Activated CD4-positive, alpha-beta T cell treated with anti-CD3 and anti-CD28 coated beads, Interleukin-2, amount 50 U/mL, for 48 hours (primary cell): Measurements from ENCODE around the gene TMEM203.

Source experiments
- DNase-seq, 2 experiments: peaks; one replicate each; pipeline ENCODE4 v3.0.0-alpha.2; 2020

Gene TMEM203

DNA sequence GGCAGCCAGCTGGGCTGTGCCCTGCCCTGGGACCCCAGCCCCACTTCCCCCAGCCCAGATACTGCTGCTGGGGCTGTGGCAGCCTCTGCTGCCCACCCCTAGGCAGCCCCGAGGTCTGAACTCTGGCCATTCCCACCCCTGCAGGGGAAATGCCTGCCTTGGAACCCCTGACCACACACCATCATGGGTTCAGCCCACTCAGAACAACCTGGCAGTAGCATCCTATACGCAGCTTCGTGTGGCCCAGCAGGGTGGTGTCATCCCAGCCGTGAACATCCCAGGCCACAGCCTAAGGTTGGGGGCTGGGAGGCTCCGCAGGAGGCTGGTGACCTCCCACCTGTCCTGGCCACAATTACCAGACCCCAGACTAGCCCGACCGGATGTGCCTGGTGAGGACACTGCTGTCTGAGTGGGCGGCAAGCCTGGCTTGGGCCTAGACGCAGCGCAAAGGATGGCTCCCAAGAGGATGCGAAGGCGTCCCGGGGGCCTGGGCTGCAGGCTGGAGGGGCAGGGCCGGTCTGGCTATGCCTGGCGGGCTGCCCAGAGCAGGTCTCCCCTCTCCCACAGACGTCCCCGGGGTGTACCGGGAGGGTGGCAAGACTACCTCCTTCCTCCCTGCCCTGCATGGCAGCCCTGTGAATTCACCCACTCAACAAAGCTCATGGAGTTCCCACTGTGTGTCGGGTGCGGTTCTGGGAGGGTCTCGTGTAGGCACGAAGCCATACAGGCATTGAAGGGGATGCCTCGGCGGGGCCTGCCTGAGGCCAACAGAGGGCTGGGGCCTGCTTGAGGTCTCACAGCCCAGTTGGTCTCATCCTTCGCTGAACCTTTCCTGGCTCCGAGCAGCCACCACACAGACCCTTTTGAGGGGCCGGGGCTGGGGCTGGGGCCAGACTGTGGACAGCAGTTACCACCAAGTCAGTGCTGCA is 23.8 kb upstream of the TMEM203 start:
- DNase-seq: no peak

DNA sequence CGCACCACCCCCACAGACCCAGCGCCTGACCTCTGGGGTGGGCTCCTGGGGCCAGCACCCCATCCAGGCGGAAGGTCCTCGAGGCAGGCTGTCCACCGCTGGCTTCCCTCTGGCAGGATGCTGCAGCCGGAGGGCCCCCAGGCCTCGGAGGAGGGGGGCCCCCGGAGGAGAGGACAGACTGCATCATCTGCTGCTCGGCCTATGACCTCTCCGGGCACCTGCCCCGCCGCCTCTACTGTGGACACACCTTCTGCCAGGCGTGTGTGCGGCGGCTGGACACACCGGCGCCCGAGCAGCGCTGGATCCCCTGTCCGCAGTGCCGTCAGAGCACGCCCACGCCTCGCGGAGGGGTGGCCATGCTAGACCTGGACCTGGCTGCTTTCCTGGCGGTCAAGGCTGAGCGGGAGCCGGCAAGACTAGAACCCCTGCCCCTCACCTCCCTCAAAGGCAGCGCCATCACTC is 23.1 kb upstream of the TMEM203 start:
- DNase-seq: no peak

DNA sequence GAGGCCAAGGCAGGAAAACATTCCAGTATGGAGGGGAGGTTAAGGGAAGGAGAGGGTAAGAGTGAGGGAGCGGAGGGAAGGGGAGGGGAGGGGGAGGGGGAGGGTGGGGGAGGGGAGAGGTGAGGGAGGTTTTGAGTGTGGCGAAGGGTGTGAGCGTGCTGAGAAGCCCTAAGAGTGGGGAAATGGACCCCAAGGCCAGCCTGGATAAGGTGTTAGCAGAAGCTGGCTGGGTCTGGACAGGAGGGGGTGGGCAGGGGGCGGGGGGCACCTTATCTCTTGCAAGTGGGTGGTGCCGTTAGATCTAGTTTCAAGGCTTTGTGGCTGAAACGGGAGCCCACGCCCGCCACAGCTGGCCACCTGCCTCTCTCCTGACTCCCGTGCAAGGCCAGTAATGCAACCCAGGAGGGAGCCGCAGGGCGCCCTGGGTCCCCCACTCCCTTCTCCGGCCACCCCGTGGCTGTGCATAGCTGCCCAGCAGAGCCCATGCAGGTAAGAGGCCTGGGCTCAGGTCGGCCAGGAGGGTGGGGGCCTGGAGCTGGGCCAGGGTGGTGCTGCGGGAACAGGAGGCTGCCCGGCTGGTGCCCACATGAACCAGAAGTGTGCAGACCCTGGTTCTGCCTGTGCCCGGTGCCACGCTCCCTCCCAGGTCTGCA is 22.5 kb upstream of the TMEM203 start:
- no peak for DNase-seq

DNA sequence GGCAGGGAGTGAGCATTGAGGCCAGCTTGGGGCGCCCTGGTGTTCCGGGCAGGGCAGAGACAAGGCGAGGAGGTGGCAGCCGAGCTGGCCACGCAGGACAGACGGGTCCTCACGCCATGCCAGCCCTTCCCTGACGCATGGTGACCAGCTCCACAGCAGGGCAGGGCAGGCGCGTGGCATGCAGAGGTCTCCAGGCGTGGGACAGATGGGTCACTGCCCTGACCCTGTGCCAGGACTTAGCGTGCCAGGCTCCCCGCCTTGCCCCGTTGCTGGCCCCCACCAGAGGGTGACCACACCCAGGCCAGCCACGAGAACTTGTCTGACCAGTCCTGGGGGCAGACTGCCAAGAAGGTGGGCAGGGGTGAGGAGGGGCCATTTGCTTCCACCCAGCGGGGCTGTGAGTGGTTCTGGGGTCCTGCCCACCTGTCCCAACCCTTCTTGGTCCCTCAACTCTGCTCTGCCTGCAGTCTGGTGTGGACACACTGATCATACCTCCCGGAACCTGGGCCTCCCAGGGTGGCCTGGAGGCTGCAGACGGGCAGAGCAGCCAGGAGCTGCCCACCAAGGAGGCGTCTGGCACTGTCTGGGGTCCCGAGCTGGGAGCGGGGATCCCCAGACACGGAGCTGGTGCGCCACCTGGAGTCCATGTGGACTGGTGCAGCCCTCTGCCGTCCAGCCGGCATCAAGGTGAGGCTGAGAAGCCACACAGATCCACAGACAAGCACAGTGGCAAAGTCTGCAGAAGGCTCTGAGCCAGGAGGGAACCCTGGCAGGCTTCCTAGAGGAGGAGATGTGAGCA is 21.8 kb upstream of the TMEM203 start, which contains the start of gene RNF224:
TSS of gene RNF224 (plus strand) at position 449 of the 799 bp plus-strand sequence. CDS start 834 bp downstream, outside the sequence.
- peak; percentile 83 to 87 for DNase-seq

DNA sequence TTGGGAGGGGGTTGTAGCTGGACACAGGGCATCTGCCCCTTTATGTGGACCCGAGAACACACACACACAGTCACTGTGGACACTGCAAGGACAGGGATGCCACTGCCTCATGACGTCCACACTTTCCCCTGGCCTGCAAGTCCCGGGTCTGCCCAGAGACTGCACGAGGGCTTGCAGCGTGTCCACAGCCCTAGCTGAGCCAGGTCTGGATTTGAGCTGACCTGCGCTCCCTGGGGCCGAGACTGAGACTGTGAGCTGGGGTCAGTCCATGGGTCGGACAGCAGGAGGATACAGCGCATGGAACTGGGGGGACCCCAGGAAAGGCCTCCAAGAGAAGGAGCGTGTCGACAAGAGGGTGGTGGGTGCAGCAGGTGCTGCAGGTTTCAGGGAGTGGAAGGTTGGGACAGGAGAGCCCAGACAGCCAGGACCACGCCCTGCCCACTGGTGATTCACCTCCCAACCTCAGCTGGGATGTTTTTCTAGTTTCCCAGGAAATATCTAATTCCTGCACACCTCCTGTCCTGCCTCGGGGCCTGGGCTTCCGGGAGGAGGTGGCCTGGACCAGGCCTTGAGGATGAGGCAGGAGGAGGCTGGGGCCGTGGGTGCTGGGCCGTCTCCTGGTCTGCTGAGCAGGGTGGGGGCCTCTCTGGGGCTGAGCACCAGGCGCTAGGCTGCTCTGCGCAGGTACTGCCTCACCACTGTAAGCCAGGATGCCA is 21.0 kb upstream of the TMEM203 start:
- no peak for DNase-seq

DNA sequence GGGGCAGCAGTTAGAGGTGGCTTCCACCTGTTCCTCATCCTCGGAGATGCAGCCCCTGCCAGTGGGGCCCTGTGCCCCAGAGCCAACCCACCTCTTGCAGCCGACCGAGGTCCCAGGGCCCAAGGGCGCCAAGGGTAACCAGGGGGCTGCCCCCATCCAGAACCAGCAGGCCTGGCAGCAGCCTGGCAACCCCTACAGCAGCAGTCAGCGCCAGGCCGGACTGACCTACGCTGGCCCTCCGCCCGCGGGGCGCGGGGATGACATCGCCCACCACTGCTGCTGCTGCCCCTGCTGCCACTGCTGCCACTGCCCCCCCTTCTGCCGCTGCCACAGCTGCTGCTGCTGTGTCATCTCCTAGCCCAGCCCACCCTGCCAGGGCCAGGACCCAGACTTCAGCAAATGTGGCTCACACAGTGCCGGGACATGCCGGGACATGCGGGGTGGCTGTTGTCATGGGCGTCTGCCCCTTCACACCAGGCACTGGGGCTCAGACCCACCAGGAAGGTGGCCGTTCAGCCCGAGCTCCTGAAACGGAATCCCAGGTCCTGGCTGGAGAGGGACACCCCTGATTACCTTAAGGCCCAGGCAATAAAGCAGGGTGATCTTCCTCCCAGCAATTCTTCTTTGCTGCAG is 20.4 kb upstream of the TMEM203 start:
- no peak for DNase-seq

DNA sequence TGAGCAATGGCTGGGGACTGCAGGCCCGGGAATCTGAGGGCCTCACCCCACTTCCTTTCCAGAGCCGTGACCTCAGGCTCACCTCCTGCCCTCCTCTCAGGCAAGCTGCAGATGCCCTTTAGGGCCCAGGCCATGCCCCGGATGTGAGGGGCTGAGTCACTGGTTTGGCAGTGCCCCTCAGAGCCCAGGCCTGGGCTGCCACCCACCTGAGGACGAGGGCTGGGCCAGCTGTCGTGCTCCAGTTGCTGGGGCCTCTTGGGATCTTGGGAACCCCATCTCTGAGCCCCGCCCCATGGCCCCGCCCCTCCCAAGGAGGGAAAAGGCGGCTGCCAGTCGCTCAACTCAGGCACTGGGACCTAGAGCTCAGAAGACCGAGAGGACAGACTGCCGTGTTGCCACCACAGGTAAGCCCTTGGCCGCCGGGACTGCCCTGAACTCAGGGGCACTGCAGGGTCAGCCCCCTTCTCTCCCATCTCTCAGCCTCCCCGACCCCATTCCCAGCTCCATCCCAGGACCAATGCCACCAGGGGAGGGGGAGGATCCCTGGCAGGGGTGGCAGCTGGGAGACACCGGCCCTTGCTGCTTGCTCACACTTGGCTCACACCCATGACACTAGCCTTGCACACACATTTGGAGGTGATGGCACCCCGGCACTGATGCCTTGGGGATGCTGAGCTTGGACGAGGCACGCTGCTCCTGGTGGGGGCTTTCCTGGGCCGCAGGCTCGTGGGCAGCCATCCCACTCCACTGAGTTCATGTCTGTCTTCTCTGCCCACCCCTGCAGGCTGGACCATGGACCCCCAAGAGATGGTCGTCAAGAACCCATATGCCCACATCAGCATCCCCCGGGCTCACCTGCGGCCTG is 19.6 kb upstream of the TMEM203 start, which contains the start of gene CYSRT1:
TSS of gene CYSRT1 (plus strand) at position 345 of the 865 bp plus-strand sequence. CDS start at position 793, 448 bp downstream.
- DNase-seq: peak in 1 of 2 experiments; percentile 31

DNA sequence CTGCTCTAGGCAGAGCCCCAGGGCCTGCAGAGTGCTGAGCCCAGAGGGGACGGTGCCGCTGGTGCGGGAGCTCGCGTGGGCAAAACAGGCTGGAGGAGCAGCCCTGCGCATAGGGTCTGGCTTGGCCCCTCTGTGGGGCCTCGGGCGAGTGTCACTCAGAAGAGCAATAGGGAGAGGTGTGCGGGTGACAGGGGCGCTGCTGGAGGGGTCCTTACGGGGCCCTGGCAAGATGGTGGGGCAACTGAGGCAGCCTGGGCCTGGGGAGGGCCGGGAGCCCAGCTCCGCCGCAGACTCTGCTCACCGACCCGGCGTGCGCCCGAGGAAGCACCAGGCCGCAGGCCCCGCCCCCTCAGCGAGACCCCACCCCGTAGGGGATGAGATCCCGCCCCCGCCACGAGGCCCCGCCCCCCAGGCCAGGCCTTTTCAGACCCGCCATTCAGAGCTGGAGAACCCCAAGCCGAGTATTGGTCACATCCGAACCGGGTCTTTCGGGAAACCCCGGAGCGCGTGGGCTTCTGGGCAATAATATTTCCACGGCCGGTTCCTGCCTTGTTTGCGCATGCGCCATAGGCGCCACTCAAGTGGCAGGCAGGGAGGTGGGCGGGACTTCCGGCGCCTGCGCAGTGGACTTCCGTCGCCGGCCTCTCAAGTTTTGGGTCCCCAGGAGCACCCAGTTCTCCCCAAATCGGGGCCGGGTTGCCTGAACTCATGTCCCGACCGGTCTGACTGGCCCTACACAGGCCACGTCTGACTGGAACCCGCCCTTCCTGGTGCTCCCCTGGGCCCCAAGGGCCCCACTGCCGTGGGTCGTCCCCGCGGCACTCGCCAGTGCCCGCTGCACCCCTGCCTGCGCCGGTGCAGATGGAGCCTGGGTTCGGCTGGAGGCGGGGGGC is 17.9 kb upstream of the TMEM203 start:
- DNase-seq: peak; percentile 97 to 98

DNA sequence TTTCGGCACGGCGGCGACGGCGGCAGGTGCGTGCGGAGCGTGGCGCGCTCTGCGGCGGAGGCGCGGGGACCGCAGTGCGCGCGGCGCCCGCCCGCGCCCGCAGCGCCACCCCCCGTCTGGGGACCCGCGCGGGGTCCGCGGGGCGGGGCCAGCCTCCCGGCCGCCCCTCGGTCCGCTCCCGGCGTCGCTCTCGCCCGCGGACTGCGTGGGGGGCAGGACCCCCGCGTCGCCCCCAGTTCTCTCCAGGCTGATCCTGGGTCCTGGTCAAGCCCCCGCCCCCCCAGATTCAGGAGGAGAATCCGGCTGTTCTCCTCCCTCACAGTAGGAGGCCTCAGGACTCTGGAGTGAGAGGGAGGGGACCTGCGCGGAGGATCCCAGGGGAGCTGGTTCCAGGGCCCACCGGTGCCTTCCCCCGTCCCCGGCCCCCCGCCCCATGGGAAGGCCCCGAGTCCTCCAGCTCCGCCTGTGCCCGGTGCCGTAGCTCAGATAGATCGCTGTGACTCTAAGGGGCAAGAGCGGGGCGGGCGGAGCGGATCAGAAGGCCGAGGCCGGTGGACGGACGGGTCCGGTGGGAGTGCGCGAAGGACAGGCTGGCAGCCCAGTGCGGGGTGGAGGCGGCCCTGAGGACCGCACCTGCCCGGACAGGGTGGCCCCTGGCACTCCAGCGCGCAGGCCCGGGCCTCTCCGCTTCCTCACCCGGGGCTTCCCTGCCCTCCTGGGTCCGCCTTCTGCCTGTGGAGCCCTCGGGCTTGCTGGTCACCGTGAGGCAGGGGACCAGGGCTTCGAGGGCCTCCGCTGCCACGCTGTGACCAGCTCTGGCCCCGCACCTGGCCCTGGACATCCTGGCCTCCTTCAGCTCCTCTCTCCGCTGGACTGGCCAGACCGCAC is 17.0 kb upstream of the TMEM203 start, which contains the start of gene RNF208:
TSS of gene RNF208 (minus strand) at position 51 of the 888 bp plus-strand sequence. CDS start 1,028 bp downstream, outside the sequence.
- DNase-seq: no peak

DNA sequence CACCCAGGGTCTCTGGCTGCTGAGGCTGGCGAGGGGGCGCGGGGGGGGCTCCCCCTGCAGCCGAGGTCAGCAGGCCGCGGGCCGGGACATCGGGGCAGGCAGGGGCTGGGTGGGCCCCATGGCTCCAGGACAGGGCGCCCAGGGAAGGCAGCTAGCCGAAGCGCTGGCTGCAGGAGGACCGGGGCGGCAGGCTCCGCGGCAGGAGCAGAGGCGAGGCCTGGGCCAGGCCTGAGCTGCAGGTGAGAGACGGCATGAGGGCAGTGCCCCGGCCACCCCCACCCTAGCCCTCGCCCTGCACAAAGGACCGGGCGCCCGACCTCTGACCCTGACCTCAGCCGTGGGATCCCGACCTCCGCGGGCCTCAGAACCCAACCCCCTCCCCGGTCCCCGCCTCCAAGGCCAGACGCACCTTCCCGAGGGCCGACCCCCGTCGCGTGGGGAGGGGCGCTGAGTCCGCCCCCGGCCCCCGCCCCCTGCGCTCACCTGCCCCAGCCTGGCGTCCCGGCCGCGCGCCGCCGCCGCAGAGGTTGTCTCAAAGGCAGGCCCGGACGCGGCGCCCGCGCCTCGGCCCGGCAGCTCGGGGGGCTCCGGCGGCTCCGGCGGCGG is 16.2 kb upstream of the TMEM203 start:
- DNase-seq: no peak

DNA sequence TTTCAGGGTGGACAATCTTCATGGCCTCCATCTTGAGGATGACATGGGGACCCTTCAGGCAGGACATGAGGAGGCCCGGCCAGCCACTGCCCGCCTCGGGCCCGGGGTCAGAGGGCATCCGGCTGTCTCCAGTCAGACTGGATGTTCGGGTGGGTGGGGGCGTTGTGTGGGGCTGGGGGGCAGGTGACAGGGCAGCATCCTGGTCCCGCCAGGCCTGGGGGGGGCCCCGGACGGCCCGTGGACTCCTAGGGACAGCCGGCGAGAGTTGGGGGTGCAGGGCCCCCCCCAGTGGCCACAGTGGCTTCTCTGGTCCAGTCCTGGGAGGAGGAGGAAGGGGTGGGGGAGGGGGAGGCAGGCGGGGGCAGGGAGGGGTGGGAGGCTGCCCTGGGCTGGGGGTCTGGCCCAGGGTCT is 15.7 kb upstream of the TMEM203 start:
- no peak for DNase-seq

DNA sequence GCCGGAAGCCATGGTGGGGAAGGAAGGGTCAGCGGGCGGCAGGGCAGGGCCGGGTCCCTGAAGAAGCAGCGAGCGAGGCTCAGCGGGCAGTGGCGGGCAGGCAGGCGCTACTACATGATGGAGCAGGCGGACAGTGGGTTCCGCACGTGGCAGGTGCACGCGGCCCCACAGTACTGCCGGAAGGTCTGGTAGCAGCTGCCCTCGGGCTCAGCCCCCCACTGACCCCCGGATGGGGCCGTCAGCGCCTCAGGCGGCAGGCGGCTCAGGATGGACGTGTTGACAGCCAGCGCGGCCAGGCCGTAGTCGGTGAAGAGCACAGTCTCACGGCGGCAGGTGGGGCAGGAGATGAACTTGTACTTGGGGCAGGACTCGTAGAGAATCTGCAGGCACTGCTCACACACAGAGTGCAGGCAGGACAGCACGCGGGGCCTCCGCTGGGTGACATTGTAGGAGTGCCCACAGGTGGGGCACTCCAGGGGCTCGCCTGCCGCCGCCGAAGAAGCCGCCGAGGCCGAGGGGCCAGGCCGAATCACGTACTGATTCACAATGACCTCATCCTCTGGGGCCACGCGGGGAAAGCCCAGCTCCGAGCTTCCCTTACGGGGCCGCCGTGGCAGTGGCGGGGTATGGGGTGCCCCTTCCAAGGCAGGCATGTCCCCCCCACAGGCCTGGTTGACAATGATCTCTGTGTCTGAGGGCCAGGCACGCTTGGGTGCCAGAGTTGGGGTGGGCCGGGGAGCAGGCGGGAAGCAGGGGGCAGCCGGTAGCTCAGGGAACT is 15.1 kb upstream of the TMEM203 start:
- DNase-seq: no peak

DNA sequence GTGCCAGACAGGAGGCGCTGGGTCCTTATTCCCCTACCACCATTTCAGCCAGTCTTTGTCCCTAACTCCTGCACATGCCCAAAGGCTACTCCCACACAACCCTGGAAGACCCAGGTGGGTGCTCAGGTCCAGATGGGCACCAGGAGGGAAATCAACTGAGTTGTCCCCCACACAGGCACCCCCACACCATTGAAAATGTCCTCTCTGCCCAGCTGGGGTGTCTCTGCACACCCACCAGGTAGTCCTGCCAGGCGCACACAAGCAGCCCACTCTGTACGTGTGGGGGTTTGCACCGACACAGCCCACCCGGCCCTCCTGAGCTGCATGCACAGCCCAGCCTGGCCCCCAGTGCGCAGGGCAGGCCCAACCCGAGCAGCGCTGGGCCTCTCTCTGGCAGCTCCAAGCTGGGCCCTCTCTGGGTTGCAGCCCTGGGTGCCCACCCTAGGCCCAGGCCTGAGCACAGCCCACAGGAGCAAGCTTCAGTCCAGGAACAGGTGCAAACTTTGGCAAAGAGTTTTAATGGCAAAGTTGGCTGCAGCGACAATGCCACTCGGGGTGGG is 14.4 kb upstream of the TMEM203 start:
- DNase-seq: no peak

DNA sequence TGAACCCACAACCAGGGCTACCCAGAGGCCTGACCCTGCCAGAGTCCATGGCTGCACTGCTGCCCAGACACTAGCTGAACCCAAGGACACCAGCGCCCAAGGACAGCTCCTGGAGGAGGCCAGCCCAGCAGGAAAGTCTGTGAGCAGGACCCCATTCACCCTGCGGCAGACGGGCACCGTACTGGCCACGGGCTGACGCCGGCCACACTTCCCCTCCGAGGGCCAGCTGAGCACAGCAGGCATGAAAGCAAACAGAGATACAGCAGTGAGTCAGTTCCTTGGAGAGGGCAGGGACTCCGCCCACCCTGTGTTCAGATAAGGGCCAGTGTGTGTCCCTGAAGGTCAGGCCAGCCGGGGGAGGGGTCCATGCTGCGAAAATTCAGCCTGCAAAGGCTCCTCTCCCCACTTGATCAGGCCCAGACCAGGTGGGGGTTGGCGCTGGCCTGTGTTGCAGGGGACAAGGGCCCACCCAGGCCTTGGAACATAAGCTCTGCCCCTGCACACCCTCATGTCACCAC is 13.4 kb upstream of the TMEM203 start:
- DNase-seq: no peak

DNA sequence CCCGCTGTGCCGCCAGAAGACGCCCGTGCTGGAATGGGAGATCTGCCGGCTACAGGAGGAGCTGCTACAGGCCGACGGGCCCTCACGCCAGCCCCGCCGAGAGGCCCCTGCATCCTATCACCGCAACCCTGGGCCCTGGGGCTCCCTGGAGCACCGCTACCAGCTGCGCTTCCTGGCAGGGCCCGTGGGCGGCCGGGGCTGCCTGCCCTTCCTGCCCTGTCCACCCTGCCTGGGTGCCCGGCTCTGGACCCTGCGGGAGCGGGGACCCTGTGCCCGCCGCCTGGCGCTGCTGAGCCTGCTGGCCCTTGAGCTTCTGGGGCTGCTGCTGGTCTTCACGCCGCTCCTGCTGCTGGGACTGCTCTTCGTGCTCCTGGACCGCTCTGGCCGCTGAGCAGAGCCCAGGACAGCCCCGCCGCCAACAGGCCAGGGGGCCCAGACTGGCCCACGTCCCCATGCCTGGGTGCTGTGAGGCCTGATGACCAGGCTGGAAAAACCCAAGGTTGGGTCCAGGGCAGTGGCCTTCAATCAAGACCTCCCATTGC is 12.8 kb upstream of the TMEM203 start:
- no peak for DNase-seq
